NCI-H1092 treated with DMSO at 0.1 percent for 48 hours (cell line): ENCODE data around the gene ARID1B.
"Not testable (repeated sequence)": the region's sequence is repeated elsewhere in the genome, so short reads cannot be mapped to it uniquely, and the experiment has no call there.

Source experiments
- DNase-seq: peaks from one replicate; lab custom pipeline; 2025; lab: John Stamatoyannopoulos, UW

The ARID1B gene

DNA sequence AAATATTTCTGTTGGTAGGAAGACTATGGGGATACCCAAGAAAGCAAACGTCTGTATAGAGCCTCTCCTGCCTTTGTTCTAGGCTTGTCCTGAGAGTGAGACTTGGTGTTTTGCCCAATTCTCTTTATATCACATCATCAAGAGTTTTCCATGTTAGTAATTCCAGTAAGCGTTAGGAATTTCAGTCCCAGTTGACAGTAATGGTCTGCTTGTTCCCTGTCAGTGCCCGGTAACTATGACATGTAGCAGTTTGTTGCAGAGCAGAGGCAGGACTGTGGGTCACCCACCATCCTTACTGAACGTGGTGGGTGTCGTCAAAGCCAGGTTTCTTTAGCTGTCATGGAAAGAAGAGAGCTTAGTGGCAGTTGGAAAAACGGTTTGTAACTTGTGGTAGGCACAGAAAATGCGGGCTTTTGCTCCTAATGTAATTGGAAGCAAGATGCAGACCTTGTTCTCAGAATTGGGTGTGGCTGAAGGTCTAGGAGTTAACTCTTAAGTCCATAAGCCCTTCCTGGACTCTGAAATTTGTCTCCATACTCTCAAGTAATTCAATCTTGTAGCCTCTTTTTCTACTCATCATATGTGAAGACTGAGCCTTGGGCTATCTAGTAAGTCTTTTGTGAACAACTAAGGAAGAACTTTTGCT is 357.3 kb downstream of the ARID1B start:
- no peak for DNase-seq

DNA sequence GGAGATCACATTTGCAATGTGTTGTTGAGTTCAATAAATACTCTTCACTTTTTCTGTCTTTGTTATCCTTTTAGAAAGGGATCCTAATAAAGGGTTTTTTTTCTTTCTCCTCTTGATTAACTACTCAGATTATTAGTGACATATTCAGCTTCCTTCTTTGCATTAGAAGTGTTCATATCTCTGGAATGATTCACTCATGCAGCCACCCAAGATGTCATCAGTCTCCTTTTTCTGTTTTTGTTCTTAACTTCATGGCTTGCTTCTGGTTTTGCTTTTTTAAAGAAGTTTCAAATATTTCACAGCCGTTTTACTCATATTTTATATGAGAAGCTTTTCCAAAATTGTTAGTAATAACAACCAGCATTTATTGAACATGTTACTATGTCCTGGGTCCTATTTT is 358.5 kb downstream of the ARID1B start:
- no peak for DNase-seq

DNA sequence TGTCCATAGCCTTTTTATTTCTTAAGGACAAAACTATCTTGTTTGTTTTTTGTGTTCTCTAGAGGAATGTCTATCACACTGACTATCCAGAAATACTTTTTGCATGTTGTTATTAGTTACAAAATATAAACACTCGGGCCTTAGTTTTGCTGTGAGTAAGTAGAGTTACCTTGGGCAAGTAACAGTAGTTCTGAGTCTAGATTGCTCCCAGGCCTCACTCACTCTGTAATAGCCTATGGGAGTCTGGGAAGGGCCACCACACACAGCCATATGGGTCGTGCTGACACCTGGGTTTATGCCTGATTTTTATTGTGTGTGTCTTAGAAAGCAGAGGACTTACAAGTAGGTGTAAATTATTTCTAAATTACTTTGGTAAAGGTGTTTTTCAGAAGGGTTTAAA is 360.3 kb downstream of the ARID1B start:
- no peak for DNase-seq

DNA sequence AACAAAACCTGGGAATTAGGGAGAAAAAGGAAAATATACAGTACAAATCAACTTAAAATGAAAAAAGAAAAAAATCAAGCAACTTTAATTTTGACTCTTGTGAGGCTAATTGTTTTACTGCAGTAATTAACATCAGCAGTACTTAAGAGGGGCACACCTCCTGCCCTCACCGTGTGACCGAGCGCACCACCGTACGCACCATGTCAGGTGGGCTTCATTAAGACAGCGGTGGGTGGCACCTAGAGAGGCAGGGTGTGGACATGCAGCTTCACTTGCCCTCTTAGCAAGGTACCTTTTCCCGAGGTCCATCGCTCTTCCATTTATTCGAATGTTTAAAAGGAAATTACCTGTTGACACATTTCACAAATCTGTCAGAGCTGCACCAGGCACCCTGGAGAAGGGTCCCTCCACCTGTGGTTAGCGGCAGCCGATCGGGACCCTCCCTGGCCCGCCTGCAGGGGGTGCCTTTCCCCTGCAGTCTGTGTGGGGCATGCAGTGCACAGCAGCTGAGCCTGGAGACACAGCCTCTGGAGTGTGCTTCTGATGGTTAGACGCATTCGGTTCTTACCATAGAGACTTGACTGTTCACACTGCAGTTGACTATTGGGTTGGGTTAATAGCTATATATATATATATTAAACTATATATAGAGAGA is 362.0 kb downstream of the ARID1B start:
- no peak for DNase-seq

DNA sequence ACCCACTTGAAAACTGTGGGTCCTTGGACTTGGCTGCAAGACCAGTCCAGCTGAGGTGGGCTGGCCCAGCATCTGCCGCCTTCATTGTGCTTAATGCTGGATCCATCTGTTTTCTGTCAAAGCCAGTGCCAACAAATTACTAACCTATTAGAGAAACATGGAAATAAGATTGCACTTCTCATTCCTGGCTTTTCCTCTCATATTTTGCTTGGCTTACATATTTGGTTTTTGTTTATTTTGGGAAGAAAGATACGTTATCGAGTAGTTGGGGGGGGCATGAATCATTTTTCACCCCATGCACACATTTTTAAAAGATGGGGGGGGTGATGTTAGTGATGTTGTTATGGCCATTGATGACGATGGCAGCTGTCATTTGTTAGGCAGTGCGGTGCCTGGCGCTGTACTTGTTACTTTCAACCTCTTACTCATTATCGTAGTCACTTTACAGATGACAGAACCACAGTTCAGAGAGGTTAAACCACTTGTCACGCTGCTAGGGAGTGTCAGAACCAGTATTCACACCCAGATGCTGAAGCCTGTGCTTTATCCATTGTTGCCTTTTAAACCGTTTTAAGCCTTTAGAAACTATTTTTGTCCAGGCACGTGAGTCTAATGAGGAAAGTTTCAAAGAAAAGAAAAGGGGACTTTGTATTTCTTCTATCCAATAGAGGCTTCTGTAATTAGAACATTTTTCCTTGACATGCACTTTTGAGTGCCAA is 366.2 kb downstream of the ARID1B start:
- DNase-seq, result peak; percentile 60

DNA sequence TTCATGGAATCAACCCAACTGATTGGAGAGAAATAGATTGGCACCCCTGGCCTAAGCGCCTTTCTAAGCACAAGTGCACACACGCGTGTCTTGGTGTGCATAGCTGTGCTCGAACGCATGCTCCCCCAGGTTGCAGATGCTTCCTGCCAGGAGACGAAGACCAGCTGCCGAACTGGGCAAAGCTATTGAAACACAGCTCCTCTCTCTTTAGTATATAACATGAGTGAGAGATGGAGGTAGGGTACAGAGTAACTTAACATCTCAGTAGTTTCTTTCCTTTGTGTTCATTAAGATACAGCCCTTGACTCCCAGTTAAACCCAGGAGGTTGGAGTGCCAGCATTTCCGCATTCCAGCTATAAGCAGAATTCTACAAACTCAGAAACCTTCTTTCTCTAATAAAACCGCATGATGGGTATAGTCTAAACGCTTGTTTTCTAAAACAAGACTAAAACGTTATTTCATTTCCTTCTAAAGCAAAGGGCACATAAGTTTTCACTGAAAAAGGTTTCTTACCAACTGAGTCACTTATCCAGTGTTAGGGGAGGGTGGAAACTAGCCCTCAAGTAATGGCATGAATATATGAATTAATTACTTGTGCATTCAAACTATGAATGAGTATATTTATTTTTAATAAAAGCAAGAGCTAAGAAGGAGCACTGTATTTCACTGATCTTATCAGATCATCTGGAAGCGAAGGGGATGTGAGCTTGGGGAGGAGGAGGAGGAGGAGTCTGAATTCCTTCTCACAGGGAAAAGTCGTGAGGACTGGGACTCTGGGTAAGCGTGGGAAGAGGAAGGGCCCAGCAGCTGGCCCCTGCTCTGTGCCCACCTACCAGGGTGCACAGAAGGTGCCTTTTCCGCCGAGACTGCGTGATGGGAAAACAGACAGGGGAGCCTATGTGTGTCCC is 367.0 kb downstream of the ARID1B start:
- DNase-seq, result no peak

DNA sequence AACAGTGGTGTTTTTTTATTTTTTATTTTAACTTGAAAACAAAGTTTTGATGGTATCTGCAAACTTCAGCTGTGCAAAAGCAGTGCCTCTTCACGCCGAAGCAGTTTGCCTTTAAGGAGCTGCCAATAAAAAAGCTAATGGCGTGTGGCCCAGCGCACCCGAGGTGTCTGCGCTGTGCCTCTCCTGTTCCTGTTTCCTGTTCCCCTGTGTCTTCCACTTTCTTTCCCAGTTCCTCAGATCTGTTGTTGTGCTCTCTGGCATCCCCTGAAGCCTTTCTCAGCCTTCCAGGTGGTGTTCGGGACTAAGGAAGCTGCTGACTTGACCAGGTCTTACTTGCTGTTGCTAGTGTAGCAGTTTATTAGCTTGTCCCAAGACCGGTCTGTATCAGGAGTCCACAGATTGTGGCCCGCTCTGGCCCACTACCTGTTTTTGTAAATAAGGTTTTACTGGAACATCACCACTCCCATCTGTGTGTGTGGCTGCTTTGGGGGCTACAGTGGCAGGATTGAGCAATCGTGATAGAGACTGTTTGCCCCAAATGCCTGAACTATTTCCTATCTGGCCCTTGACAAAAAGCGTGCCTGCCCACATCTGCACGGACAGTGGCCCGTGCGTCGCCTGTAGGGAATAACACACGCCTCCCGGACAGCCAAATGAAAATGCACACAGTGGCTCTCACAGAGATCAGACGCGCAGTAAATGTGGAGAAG is 367.8 kb downstream of the ARID1B start:
- no peak for DNase-seq

DNA sequence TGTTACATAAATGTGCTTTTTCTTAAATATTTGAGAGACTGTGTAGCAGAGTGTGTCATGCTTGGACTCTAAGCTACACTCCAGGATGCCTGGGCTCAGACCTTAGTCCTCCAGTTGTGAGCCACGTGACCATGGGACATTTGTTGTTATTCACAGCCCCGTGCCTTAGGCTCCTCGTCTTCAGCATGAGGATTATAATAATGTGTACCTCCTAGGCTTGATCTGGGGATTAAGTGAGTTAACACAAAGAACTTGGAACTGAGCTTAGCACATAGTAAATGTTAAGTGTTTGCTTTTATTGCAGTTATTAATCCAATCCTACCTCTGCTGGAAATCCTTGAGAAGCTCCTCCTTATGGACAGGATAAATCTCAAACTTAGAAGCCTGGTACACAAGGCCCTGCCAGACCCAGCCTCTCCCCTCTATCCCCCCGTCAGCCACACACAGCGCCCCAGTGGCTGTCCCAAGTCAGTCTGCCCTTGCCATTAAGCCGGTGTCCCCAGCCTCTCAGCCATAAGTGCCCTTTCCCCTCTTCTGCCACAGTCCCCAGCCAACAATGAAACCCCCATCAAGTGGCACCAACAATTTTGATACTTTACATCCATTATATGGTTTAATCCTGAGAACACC is 368.6 kb downstream of the ARID1B start:
- DNase-seq, result no peak

DNA sequence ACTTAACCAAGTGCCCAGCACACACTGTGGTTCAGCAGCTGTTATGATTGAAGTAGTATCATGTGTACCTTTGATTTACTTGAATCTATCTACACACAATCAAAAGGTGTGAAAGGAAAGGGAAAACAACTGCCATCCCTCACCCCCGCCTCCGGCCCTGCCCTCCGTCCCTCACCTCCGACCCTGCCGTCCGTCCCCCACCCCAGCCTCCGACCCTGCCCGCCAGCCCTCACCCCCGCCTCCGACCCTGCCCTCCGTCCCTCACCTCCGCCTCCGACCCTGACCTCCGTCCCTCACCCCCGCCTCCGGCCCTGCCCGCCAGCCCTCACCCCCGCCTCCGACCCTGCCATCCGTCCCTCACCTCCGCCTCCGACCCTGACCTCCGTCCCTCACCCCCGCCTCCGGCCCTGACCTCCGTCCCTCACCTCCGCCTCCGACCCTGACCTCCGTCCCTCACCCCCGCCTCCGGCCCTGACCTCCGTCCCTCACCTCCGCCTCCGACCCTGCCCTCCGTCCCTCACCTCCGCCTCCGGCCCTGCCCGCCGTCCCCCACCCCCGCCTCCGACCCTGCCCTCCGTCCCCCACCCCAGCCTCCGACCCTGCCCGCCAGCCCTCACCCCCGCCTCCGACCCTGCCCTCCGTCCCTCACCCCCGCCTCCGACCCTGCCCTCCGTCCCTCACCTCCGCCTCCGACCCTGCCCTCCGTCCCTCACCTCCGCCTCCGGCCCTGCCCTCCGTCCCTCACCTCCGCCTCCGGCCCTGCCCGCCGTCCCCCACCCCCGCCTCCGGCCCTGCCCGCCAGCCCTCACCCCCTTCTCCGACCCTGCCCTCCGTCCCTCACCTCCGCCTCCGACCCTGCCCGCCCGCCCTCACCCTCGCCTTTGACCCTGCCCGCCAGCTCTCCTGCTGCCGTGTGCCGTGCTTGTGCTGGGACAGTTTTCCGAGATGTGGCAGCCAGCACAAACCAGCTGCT is 370.2 kb downstream of the ARID1B start:
- not testable (repeated sequence) for DNase-seq

DNA sequence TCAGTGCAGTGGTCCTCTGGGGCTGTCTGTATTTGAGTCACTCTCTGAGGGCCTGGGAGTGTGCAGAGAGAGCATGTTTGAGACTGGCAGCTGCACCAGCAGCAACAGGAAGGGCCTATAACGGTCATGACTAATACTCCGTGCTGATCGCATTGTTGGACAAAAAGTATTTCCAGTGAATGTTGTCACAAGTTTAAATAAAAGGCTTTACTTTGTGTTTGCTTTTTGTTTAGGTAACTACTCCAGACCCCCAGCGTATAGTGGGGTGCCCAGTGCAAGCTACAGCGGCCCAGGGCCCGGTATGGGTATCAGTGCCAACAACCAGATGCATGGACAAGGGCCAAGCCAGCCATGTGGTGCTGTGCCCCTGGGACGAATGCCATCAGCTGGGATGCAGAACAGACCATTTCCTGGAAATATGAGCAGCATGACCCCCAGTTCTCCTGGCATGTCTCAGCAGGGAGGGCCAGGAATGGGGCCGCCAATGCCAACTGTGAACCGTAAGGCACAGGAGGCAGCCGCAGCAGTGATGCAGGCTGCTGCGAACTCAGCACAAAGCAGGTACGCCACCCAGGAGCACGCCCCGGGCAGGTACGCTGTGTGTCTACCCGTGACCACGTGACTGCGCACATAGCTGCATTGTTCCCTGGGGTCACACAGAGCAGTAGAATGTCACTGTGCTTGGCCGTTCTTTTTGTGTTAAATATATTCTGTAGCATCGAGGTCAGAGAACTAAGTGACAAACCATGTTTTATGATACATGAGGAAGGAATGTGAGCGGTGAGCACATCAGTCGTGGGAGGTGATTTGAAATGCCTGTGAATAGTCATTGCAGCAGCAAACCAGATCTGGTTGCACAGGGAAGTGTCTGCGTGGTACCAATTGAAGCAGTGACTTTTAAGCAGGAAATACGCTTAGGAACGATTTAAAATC is 371.5 kb downstream of the ARID1B start:
- DNase-seq, result peak; percentile 84

DNA sequence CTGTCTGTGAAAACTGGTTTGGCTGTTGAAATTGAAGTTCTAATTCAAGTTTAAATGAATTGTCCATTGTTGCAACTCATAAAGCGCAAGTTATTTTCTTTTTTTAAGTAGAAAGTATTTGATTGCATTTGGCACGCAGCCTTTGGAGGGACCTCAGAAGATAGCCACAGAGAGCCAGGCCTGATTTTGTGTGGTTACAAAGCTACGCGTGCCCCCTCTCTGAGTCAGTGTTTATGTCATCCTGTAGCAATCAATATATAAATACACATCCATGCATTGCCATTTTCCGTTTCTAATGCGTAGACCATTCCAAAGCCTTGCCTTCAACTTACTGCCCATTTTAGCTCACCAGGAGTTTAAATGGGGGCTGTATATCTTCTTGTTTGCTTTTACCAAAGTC is 372.9 kb downstream of the ARID1B start:
- DNase-seq, result no peak

DNA sequence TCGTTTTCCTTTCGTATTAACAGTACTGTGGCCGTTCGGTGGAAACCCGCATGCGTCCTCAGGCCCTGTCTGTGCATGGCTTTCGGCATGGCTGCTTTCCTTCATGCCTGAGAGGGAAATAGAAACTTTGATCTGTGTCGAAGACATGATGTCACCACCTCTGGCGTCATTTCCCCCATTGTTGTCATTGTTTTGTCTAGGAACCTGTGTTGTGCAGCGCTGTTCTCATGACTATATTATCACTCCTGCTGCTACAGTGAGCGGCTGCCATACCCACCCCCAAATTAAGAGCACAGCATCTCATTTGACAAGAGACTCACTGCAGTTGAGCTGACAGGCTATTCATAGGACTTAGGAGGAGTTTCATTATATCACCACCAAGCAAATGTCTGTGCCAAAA is 373.9 kb downstream of the ARID1B start:
- DNase-seq, result no peak

DNA sequence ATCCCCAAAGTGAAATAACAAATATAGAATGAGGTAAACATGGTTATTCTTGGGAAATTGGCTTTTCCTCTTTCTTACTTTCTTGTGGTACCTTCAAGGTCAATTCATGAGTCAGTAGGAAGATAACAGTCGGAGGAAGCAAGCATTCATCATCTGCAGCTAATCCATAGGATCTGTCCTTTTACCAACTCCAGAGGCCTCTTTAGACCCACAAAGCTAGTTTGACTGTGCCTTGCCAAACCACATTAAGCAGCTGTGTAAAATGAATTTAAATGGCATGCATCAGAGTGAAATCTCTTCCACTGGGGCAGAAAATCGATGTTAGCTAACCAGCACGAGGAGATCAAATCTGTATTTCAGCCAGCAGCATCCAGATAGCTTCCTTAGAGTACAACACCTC is 374.8 kb downstream of the ARID1B start:
- DNase-seq, result no peak

DNA sequence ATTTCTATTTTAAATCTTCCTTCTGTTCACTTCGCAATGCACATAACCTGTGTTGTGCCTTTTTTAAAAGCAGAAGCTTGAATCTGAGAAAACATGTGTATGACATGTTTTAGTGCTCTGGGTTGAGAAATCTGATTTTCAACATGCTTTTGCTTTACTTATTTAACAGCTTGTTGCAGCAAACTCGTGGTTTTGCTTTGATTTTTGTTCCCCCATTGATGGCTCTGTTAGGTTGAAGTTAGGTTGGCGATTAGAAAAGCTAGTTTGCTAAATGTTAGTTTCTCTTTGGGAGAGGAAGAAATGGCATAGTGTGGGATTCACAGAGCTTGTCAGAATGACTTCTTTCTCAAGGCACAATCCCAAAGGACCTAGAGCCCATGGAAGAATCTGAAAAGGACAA is 375.4 kb downstream of the ARID1B start:
- DNase-seq, result no peak

DNA sequence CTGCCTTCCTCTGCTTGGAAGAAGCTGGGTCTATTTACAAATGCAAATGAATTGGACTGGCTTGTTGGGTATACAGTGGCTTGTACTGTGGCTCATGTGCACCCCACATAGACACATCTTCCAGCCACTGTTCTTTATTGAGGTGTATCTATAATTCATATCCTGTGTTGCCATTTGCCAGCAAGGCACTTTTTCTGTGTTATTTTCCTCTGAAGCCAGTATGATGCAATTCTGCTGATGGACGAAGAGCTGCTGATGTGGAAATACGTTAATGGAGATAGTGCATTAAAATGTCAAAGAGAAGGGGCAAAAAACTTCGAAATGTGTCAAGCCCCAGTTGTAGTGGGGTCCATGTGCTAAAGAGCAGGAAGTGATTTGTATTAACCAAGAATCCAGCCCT is 378.6 kb downstream of the ARID1B start:
- no peak for DNase-seq

DNA sequence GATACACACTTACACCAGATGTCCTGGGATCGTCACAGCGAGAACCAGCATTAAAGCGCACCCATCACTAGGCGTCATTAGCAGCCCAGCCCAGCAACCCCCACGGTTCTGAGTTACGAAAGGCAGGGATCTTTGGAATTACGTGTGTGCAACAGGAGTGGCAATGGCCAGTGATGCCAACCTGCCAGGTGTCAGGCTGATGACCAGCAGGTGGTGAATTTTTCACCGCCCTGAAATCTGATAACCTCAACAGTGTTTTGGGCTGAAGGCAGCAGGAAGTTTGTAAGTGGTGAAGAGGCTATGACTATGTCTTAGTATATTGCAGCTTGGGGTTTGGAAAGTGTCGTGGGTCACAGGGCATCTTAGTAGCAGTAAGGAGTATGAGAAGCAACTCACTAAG is 380.1 kb downstream of the ARID1B start:
- no peak for DNase-seq

DNA sequence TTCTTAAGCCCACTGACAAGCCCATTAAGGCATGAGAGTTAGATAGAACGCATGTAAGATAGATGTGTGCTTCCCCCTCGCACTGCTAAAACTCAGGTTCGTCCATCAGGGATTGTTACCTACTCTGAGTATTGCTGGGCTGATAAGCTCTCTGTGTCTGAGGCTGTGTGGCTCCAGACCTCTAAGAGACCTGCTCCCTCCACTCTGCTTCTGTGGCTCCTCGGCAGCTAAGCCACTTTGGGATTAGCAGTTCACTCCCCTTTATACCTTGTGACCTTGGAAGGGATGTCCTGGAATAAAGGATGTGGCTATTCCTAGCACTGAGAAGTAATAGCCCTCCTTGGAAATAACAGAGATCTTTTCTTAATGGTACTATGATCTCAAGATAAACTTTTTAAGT is 381.3 kb downstream of the ARID1B start:
- DNase-seq, result no peak

DNA sequence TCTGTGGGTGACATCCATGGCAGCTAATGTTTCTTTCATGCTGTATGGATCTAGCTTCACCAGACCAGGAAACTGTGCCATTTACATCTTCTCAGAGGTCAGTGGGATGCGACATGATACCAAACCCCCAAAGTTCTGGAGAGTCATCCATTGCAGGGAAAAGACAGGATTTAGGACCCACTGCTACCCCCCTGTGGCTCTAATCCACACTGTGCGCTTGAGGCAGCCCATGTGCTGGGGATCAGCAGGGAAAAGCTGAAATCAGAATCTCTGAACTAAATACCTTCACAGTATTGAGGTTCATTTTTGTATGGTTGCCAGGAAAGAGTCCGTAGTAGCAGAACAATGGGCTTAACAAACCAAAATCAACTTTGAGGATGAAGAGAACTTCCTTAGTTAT is 381.7 kb downstream of the ARID1B start:
- DNase-seq, result no peak

DNA sequence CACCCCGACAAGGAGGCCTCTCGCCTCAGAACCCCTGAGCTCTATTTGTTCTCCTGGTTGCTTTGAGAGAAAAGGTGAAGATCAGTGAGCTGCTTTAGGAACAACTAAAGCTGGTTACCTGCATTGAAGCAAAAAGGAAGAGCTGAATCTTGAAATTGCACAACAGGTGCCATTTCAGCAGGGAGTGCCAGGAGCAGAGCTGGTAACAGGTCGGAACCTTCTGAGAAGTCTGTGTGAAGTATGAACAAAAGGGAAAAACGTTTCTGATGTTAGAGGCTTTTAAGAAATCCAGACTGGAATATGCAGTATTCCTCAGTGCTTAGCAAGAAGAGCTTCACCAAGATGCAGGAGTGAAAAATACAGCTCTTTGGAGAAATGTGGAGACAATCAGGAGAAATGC is 382.2 kb downstream of the ARID1B start:
- DNase-seq, result no peak
